Body of pancreas (tissue), 4 donors: ENCODE measurements around the gene PDZD8.

Experiments used
- CTCF ChIP-seq, 7 experiments: fragments of 450-650 bp in 4 of 7; fragments of 200-600 bp in 3 of 7; sonication (generic) in 3 of 7; IDR thresholded peaks; one replicate each; pipeline ENCODE4 v1.5.1; 2016 to 2019; ENCODE audit warnings: antibody characterized with exemption in 7 of 7
- POLR2A ChIP-seq, 3 donors: fragments of 450-650 bp; IDR thresholded peaks; one replicate each; pipeline ENCODE4 v1.6.1; 2016; ENCODE audit warnings: antibody characterized with exemption in 3 of 3, mild to moderate bottlenecking in 2 of 3

GRCh38 chr10:117242463-117242832 lies 132.8 kb downstream of the PDZD8 start:
- no peak for TF ChIP-seq CTCF (IDR thresholded peaks at IDR 0.05)
- TF ChIP-seq POLR2A (IDR thresholded peaks at IDR 0.05), result no peak
